SK-N-SH treated with all-trans-retinoic acid at 6 μM for 48 hours (cell line): Measurements from ENCODE around the gene LPP.

Experiments
- ATAC-seq: fragments of 200-7000 bp; cut with Tn5 transposase; 3 replicates; pipeline ENCODE4 v1.9.1; 2020; ENCODE audit warnings: mild to moderate bottlenecking, moderate library complexity
- ARNTL ChIP-seq: fragments of 450-650 bp; formaldehyde crosslinking; IDR thresholded peaks from 2 replicates; pipeline ENCODE4 v1.5.0; 2020; ENCODE audit warnings: low read depth, mild to moderate bottlenecking, moderate library complexity, borderline replicate concordance
- BACH2 ChIP-seq: fragments of 250-450 bp; sonication (Bioruptor Pico); IDR thresholded peaks from 2 replicates; pipeline ENCODE4 v1.9.0; 2021; ENCODE audit warnings: mild to moderate bottlenecking, borderline replicate concordance
- CSDC2 ChIP-seq: fragments of 250-450 bp; sonication (Bioruptor Pico); IDR thresholded peaks from 2 replicates; pipeline ENCODE4 v1.5.0; 2020; ENCODE audit warnings: mild to moderate bottlenecking, moderate library complexity
- ESRRG ChIP-seq: fragments of 250-450 bp; sonication (Bioruptor Pico); IDR thresholded peaks from 2 replicates; pipeline ENCODE4 v1.6.1; 2021; ENCODE audit warnings: mild to moderate bottlenecking
- GLIS3 ChIP-seq: fragments of 250-450 bp; sonication (Bioruptor Pico); IDR thresholded peaks from 2 replicates; pipeline ENCODE4 v1.5.0; 2020; ENCODE audit warnings: mild to moderate bottlenecking, moderate library complexity
- ISL1 ChIP-seq: fragments of 250-450 bp; sonication (Bioruptor Pico); IDR thresholded peaks from 2 replicates; pipeline ENCODE4 v2.1.2; 2022; ENCODE audit warnings: mild to moderate bottlenecking, moderate library complexity
- OSR1 ChIP-seq: fragments of 250-450 bp; sonication (Bioruptor Pico); IDR thresholded peaks from 2 replicates; pipeline ENCODE4 v1.8.0; 2022; ENCODE audit warnings: moderate library complexity, mild to moderate bottlenecking, inconsistent platforms
- PPARA ChIP-seq: fragments of 250-450 bp; sonication (Bioruptor Pico); IDR thresholded peaks from 2 replicates; pipeline ENCODE4 v1.5.0; 2020; ENCODE audit warnings: mild to moderate bottlenecking, borderline replicate concordance
- RARB ChIP-seq: fragments of 250-450 bp; sonication (Bioruptor Pico); IDR thresholded peaks from 2 replicates; pipeline ENCODE4 v1.8.0; 2021; ENCODE audit warnings: mild to moderate bottlenecking, moderate library complexity
- TCF4 ChIP-seq: fragments of 250-450 bp; sonication (Bioruptor Pico); IDR thresholded peaks from 2 replicates; pipeline ENCODE4 v1.8.0; 2021; ENCODE audit warnings: mild to moderate bottlenecking, moderate library complexity, borderline replicate concordance
- TOX ChIP-seq: fragments of 250-450 bp; sonication (Bioruptor Pico); IDR thresholded peaks from 2 replicates; pipeline ENCODE4 v1.8.0; 2021; ENCODE audit warnings: mild to moderate bottlenecking, moderate library complexity, borderline replicate concordance
- ZC3H10 ChIP-seq: fragments of 250-450 bp; sonication (Bioruptor Pico); IDR thresholded peaks from 2 replicates; pipeline ENCODE4 v1.5.1; 2021; ENCODE audit warnings: mild to moderate bottlenecking, moderate library complexity
- ZFP3 ChIP-seq: fragments of 250-450 bp; sonication (Bioruptor Pico); IDR thresholded peaks from 2 replicates; pipeline ENCODE4 v1.5.0; 2020; ENCODE audit warnings: mild to moderate bottlenecking, moderate library complexity
- ZFP30 ChIP-seq: fragments of 450-650 bp; formaldehyde crosslinking; IDR thresholded peaks from 2 replicates; pipeline ENCODE4 v1.5.0; 2022; ENCODE audit warnings: mild to moderate bottlenecking, moderate library complexity
- ZNF565 ChIP-seq: fragments of 450-650 bp; formaldehyde crosslinking; conservative IDR thresholded peaks from 2 replicates; pipeline ENCODE4 v1.5.0; 2020; ENCODE audit warnings: low read depth, mild to moderate bottlenecking, moderate library complexity
- ZNF70 ChIP-seq: fragments of 450-650 bp; formaldehyde crosslinking; IDR thresholded peaks from 2 replicates; pipeline ENCODE4 v1.5.0; 2020; ENCODE audit warnings: mild to moderate bottlenecking, moderate library complexity
- ZNF8 ChIP-seq: fragments of 450-650 bp; formaldehyde crosslinking; IDR thresholded peaks from 2 replicates; pipeline ENCODE4 v1.5.0; 2020; ENCODE audit warnings: mild to moderate bottlenecking, moderate library complexity
- TF ChIP-seq, protein P1 (sequence below): fragments of 250-450 bp; sonication (Bioruptor Pico); IDR thresholded peaks from 2 replicates; pipeline ENCODE4 v1.8.0; 2021; ENCODE audit warnings: low read depth, mild to moderate bottlenecking, moderate library complexity, borderline replicate concordance
- TF ChIP-seq, protein P2 (sequence below): fragments of 250-450 bp; sonication (Bioruptor Pico); IDR thresholded peaks from 2 replicates; pipeline ENCODE4 v1.5.1; 2021; ENCODE audit warnings: mild to moderate bottlenecking, moderate library complexity
- TF ChIP-seq, protein P3 (sequence below): fragments of 250-450 bp; sonication (Bioruptor Pico); IDR thresholded peaks from 2 replicates; pipeline ENCODE4 v1.5.1; 2020; ENCODE audit warnings: low read depth, mild to moderate bottlenecking, moderate library complexity
- TF ChIP-seq, protein P4 (sequence below): fragments of 250-450 bp; sonication (Bioruptor Pico); IDR thresholded peaks from 2 replicates; pipeline ENCODE4 v1.8.0; 2020; ENCODE audit warnings: mild to moderate bottlenecking, moderate library complexity, borderline replicate concordance

LPP gene

DNA sequence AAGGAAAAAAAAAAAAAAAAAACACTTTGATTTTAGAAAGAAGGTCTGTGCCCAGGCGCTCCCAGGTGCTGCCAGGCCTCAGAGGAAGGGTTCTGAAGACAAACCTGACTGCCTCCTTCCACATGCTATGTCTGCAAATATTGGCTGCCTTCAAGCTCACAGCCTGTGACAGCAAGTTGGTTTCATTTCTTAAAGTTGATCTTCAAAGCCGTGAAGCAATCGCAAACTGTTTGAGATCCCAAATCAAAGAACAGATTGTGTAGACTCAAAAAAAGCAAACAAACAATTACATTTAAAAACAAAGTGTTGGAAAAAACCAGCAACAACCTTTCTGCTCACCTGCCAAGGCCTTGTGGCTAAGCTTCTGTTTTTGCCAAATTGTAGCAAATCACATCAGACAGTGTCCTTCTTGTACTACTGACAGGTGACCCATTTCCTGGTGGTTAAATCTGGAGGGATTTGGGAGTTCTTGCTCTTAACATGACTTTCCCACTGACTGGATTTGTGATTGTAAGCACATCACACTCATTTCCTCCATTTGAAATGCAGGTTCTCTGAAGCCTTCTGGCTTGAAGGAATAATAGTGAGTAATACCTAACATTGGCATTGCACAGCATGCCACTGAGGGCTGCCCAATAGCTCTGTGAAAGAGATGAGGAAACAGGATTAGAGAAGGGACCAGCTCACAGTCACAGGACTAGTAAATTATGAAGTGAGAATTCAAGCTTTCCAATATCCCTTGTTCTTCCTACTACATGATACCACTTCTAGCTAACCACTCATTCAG, 502.4 kb downstream of the LPP start:
- TF ChIP-seq ESRRG (CRISPR knock-in tag), result no peak
- TF ChIP-seq, protein P1, sequence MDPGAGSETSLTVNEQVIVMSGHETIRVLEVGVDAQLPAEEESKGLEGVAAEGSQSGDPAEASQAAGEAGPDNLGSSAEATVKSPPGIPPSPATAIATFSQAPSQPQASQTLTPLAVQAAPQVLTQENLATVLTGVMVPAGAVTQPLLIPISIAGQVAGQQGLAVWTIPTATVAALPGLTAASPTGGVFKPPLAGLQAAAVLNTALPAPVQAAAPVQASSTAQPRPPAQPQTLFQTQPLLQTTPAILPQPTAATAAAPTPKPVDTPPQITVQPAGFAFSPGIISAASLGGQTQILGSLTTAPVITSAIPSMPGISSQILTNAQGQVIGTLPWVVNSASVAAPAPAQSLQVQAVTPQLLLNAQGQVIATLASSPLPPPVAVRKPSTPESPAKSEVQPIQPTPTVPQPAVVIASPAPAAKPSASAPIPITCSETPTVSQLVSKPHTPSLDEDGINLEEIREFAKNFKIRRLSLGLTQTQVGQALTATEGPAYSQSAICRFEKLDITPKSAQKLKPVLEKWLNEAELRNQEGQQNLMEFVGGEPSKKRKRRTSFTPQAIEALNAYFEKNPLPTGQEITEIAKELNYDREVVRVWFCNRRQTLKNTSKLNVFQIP (CRISPR knock-in tag), result no peak
- TF ChIP-seq TOX (CRISPR knock-in tag), result no peak
- no peak for TF ChIP-seq RARB (CRISPR knock-in tag)
- TF ChIP-seq, protein P2, sequence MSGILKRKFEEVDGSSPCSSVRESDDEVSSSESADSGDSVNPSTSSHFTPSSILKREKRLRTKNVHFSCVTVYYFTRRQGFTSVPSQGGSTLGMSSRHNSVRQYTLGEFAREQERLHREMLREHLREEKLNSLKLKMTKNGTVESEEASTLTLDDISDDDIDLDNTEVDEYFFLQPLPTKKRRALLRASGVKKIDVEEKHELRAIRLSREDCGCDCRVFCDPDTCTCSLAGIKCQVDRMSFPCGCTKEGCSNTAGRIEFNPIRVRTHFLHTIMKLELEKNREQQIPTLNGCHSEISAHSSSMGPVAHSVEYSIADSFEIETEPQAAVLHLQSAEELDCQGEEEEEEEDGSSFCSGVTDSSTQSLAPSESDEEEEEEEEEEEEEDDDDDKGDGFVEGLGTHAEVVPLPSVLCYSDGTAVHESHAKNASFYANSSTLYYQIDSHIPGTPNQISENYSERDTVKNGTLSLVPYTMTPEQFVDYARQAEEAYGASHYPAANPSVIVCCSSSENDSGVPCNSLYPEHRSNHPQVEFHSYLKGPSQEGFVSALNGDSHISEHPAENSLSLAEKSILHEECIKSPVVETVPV (CRISPR knock-in tag), result no peak
- no peak for TF ChIP-seq OSR1 (CRISPR knock-in tag)
- no peak for TF ChIP-seq ZNF565
- TF ChIP-seq ARNTL (CRISPR knock-in tag), result no peak
- TF ChIP-seq ISL1 (CRISPR knock-in tag), result no peak
- TF ChIP-seq ZNF70 (CRISPR knock-in tag), result no peak
- TF ChIP-seq GLIS3 (CRISPR knock-in tag), result no peak
- TF ChIP-seq PPARA (CRISPR knock-in tag), result no peak
- no peak for TF ChIP-seq CSDC2 (CRISPR knock-in tag)
- TF ChIP-seq, protein P3, sequence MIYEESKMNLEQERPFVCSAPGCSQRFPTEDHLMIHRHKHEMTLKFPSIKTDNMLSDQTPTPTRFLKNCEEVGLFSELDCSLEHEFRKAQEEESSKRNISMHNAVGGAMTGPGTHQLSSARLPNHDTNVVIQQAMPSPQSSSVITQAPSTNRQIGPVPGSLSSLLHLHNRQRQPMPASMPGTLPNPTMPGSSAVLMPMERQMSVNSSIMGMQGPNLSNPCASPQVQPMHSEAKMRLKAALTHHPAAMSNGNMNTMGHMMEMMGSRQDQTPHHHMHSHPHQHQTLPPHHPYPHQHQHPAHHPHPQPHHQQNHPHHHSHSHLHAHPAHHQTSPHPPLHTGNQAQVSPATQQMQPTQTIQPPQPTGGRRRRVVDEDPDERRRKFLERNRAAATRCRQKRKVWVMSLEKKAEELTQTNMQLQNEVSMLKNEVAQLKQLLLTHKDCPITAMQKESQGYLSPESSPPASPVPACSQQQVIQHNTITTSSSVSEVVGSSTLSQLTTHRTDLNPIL, result no peak
- no peak for TF ChIP-seq ZFP30 (CRISPR knock-in tag)
- TF ChIP-seq, protein P4, sequence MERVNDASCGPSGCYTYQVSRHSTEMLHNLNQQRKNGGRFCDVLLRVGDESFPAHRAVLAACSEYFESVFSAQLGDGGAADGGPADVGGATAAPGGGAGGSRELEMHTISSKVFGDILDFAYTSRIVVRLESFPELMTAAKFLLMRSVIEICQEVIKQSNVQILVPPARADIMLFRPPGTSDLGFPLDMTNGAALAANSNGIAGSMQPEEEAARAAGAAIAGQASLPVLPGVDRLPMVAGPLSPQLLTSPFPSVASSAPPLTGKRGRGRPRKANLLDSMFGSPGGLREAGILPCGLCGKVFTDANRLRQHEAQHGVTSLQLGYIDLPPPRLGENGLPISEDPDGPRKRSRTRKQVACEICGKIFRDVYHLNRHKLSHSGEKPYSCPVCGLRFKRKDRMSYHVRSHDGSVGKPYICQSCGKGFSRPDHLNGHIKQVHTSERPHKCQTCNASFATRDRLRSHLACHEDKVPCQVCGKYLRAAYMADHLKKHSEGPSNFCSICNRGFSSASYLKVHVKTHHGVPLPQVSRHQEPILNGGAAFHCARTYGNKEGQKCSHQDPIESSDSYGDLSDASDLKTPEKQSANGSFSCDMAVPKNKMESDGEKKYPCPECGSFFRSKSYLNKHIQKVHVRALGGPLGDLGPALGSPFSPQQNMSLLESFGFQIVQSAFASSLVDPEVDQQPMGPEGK (CRISPR knock-in tag), result no peak
- no peak for TF ChIP-seq TCF4 (CRISPR knock-in tag)
- TF ChIP-seq BACH2, result no peak
- TF ChIP-seq ZNF8 (CRISPR knock-in tag), result no peak
- no peak for TF ChIP-seq ZC3H10 (CRISPR knock-in tag)
- peak; percentile 20; the same call in 1 of the 3 replicates for ATAC-seq

DNA sequence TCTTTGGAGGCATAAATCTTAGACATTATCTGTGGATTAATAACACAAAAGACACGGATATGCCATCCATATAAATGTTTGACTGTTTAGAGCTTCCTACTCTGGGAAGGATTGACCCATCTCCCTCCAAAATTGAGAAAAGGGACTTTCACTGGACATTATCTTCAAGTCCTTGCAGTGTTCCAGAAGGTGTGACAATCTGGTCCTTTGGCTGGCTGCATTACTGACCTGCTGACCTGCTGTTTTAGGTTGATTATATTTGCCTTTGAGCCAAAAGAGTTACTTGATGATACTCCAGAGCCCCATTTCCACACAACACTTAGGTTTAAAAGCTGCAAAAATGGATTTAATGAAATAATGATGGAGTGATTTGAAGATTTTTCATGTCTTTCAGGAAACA, 504.6 kb downstream of the LPP start:
- no peak for ATAC-seq
- TF ChIP-seq ZNF70 (CRISPR knock-in tag), result no peak
- no peak for TF ChIP-seq ZNF565
- TF ChIP-seq, protein P3, result no peak

DNA sequence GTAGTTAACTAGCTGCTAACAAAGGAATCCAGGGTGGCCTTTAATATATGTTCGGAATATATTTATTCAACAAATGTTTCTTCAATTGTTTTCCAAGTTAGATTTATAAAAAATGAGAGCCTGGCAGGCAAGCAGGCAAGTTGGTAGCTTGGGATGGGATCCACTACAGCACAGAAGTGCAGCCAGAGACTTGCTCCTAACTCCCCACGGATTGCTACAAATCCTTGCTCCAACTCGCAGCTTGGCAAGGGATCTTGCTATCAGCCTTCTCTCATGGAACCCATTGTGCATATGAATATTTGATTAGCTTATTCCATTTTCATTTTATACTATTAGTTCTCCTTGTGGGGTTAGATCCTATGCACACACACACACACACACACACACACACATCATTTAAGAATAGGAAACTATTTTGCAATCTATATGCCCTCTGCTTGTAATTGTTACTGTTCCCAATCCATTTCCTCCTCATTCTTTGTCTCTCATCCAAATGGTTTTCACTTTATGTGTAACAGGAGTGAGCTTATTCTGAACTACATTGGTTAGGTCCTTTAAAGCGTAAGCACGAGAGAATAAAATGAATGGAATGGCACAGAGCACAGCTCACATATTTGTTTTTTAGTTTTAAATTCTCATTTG, 505.6 kb downstream of the LPP start:
- ATAC-seq, result no peak
- TF ChIP-seq TCF4 (CRISPR knock-in tag) (no peak), ZFP3 (no peak), ZNF8 (CRISPR knock-in tag) (no peak), PPARA (CRISPR knock-in tag) (no peak), GLIS3 (CRISPR knock-in tag) (no peak), RARB (CRISPR knock-in tag) (no peak), TOX (CRISPR knock-in tag) (no peak), ZC3H10 (CRISPR knock-in tag) (no peak)
- TF ChIP-seq, protein P4 (CRISPR knock-in tag), result no peak
- TF ChIP-seq, protein P3, result no peak
